Left renal cortex interstitium (tissue), 4 donors: ENCODE results near the gene WDR86. TPM values are rescaled to one million over a fixed set of nuclear protein-coding genes. Genes with fewer than 3 reads are reported as not detected.
A peak's percentile ranks its signal among the peaks of the same experiment; 100 is the strongest.

Experiments used
- DNase-seq, 4 donors: peaks; one replicate each; pipeline ENCODE4 v3.0.0-alpha.2; 2013; ENCODE audit warnings: low read depth in 4 of 4, low spot score in 2 of 4, missing footprints in 1 of 4
- polyA plus RNA-seq, 4 donors: library from polyadenylated mRNA; unstranded; fragments of 120-200 nt; gene quantifications; one replicate each; pipeline ENCODE4 v1.2.1, GENCODE V29; 2013; ENCODE audit not compliant: insufficient read length in 4 of 4

The WDR86 gene
- polyA plus RNA-seq, 4 donors = 21.3 to 57.5 (median 43.5) TPM

GRCh38 chr7:151381348-151382078, 28.3 kb downstream of the WDR86 start:
- DNase-seq = no peak

GRCh38 chr7:151381098-151381347, 28.8 kb downstream of the WDR86 start:
- DNase-seq = no peak

GRCh38 chr7:151380199-151381097, 29.4 kb downstream of the WDR86 start:
- DNase-seq = no peak

GRCh38 chr7:151379534-151380198, 30.2 kb downstream of the WDR86 start:
- DNase-seq = no peak

- DNase-seq = no peak
Measured at GRCh38 chr7:151379193-151379520, 30.7 kb downstream of the WDR86 start.

- DNase-seq = no peak
Measured at GRCh38 chr7:151378496-151379192, 31.2 kb downstream of the WDR86 start.

- DNase-seq = no peak
Measured at GRCh38 chr7:151378011-151378410, 31.8 kb downstream of the WDR86 start.

- DNase-seq = no peak
Measured at GRCh38 chr7:151377406-151377805, 32.4 kb downstream of the WDR86 start.

- no peak for DNase-seq
Measured at GRCh38 chr7:151376218-151376902, 33.5 kb downstream of the WDR86 start.

GRCh38 chr7:151375530-151376217, 34.2 kb downstream of the WDR86 start:
- DNase-seq = no peak

- DNase-seq = no peak
Measured at GRCh38 chr7:151374726-151375125, 35.1 kb downstream of the WDR86 start.

GRCh38 chr7:151374139-151374538, 35.7 kb downstream of the WDR86 start:
- DNase-seq = no peak

- DNase-seq = no peak
Measured at GRCh38 chr7:151373599-151373998, 36.2 kb downstream of the WDR86 start.

- DNase-seq = no peak
Measured at GRCh38 chr7:151372612-151373265, 37.1 kb downstream of the WDR86 start.

- DNase-seq = no peak
Measured at GRCh38 chr7:151371266-151371665, 38.6 kb downstream of the WDR86 start.

GRCh38 chr7:151368136-151368571, 41.7 kb downstream of the WDR86 start:
- peak; percentile 47 to 79 (median 62) for DNase-seq

- no peak for DNase-seq
Measured at GRCh38 chr7:151367284-151367683, 42.6 kb downstream of the WDR86 start.

- DNase-seq = no peak
Measured at GRCh38 chr7:151366880-151367222, 43.0 kb downstream of the WDR86 start.

GRCh38 chr7:151366166-151366879, 43.5 kb downstream of the WDR86 start:
- no peak for DNase-seq
